Measurements from ENCODE around the gene TMEM94. TPM values are rescaled to one million over a fixed set of nuclear protein-coding genes. Genes with fewer than 3 reads are reported as not detected.

Gene TMEM94
- total RNA-seq, 1 donor: 28.5 TPM

GRCh38 chr17:75491680-75492079, 35.2 kb downstream of the TMEM94 start:
- no peak for DNase-seq (ENCODE audit: low read depth)
- no peak overlapping the region for H3K4me3 ChIP-seq (ENCODE audit: low read depth, low read length)
- TF ChIP-seq, protein P1, sequence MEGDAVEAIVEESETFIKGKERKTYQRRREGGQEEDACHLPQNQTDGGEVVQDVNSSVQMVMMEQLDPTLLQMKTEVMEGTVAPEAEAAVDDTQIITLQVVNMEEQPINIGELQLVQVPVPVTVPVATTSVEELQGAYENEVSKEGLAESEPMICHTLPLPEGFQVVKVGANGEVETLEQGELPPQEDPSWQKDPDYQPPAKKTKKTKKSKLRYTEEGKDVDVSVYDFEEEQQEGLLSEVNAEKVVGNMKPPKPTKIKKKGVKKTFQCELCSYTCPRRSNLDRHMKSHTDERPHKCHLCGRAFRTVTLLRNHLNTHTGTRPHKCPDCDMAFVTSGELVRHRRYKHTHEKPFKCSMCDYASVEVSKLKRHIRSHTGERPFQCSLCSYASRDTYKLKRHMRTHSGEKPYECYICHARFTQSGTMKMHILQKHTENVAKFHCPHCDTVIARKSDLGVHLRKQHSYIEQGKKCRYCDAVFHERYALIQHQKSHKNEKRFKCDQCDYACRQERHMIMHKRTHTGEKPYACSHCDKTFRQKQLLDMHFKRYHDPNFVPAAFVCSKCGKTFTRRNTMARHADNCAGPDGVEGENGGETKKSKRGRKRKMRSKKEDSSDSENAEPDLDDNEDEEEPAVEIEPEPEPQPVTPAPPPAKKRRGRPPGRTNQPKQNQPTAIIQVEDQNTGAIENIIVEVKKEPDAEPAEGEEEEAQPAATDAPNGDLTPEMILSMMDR (IDR thresholded peaks at IDR 0.05; ENCODE audit: insufficient read depth, low read depth, low read length): no peak

- no peak overlapping the region for H3K4me3 ChIP-seq (ENCODE audit: low read depth, low read length)
- DNase-seq (ENCODE audit: low read depth): no peak
- TF ChIP-seq, protein P1 (IDR thresholded peaks at IDR 0.05; ENCODE audit: insufficient read depth, low read depth, low read length): no peak
Observed at GRCh38 chr17:75492555-75493168, 36.2 kb downstream of the TMEM94 start.

DNA sequence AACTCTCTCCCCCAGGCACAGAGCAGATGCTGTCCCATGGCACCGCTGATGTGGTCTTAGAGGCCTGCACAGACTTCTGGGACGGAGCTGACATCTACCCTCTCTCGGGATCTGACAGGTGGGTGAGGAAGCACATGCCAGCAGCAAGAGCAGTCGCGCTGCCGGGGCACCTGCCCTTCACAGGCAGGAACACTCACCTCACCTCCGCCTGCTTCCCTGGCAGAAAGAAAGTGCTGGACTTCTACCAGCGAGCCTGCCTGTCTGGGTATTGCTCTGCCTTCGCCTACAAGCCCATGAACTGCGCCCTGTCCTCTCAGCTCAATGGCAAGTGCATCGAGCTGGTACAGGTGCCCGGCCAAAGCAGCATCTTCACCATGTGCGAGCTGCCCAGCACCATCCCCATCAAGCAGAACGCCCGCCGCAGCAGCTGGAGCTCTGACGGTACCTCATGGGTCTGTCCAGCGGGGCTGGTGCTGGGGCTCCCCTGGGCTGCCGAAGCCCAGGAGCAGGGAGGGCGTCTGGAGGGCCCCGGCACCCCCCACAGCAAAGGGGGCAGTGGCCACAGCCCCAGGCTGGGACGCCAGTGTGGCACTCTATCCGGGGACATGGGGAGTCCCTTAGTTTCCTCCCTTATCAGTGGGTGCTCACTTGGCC, 37.2 kb downstream of the TMEM94 start:
- TF ChIP-seq, protein P1 (IDR thresholded peaks at IDR 0.05; ENCODE audit: insufficient read depth, low read depth, low read length): no peak
- no peak for DNase-seq (ENCODE audit: low read depth)
- no peak overlapping the region for H3K4me3 ChIP-seq (ENCODE audit: low read depth, low read length)

GRCh38 chr17:75494326-75494877, 38.0 kb downstream of the TMEM94 start:
- no peak for DNase-seq (ENCODE audit: low read depth)
- H3K4me3 ChIP-seq (ENCODE audit: low read depth, low read length): no peak overlapping the region
- TF ChIP-seq, protein P1 (IDR thresholded peaks at IDR 0.05; ENCODE audit: insufficient read depth, low read depth, low read length): no peak

- DNase-seq (ENCODE audit: low read depth): no peak
- TF ChIP-seq, protein P1 (IDR thresholded peaks at IDR 0.05; ENCODE audit: insufficient read depth, low read depth, low read length): no peak
- H3K4me3 ChIP-seq (ENCODE audit: low read depth, low read length): no peak overlapping the region
Observed at GRCh38 chr17:75496005-75496404, 39.6 kb downstream of the TMEM94 start.

- no peak overlapping the region for H3K4me3 ChIP-seq (ENCODE audit: low read depth, low read length)
- DNase-seq (ENCODE audit: low read depth): no peak
- TF ChIP-seq, protein P1 (IDR thresholded peaks at IDR 0.05; ENCODE audit: insufficient read depth, low read depth, low read length): no peak
Observed at GRCh38 chr17:75498039-75498725, 41.7 kb downstream of the TMEM94 start.

Measured in fibroblast of villous mesenchyme (primary cell).